Thyroid gland (tissue), 4 donors: ENCODE results near the gene PLG.

Experiments used
- CTCF ChIP-seq, 6 experiments: fragments of 200-600 bp in 3 of 6; fragments of 450-650 bp in 3 of 6; sonication (generic) in 3 of 6; IDR thresholded peaks; one replicate each; pipeline ENCODE4 v1.5.1; 2016 to 2019; ENCODE audit warnings: antibody characterized with exemption in 6 of 6, mild to moderate bottlenecking in 2 of 6, inconsistent platforms in 1 of 6, moderate library complexity in 1 of 6
- POLR2A ChIP-seq, 2 donors: fragments of 450-650 bp; IDR thresholded peaks; one replicate each; pipeline ENCODE4 v1.6.1; 2017; ENCODE audit warnings: antibody characterized with exemption in 2 of 2, mild to moderate bottlenecking in 2 of 2, moderate library complexity in 1 of 2

GRCh38 chr6:160782228-160782627 is 80.2 kb downstream of the PLG start:
- no peak for TF ChIP-seq CTCF (IDR thresholded peaks at IDR 0.05)
- no peak for TF ChIP-seq POLR2A (IDR thresholded peaks at IDR 0.05)
